HG02759 (cell line): Measurements from ENCODE around the gene REEP6.

Experiments used
- ATAC-seq: cut with Tn5 transposase; IDR thresholded peaks from one replicate; pipeline ENCODE4 v1.9.1; 2021; ENCODE audit warnings: mild to moderate bottlenecking, moderate library complexity; ENCODE audit not compliant: unreplicated experiment

The REEP6 gene

GRCh38 chr19:1491114-1491848 lies at the start of gene REEP6:
Gene REEP6 (plus strand): TSS chr19:1491181. CDS start chr19:1491270, 89 bp downstream.
- ATAC-seq, result no peak

- no peak for ATAC-seq
These were observed 49.1 kb upstream of the REEP6 start for GRCh38 chr19:1441677-1442438.

DNA sequence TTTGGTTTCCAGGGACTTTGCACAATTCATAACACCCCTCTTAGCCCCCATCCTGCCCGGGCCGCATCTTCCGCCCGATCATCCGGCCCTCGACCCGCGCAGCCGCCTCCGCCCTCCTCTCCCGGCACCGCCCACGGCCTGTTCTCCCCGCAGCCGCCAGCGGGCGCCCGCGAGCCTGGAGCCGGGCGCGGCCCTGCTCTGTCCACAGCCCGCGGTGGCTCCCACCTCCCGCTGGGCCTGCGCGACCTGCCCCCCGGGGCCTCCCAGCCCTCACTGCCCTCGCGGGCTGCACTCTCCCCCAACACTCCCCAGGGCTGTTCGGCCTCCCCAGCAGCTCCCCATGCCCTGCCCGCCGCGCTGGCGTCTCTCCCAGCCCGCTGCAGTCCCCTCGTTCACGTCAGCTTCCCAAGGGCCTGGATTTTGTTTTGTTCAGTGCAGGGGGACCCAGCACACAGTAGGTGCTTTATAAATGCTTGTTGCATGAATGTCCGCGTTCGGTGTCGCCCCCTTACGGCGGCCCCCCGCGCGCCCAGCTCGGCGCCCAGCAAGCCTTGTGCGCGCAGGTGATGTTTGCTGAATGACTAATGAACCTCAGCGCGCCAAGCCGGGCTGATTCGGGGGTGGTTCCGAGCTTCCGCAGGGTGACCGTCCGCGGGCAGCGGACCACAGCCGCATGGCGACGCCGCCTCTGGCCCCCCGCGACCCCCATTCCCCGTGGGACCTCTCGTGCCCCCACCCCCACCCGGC lies 45.6 kb upstream of the REEP6 start:
- peak; percentile 79 for ATAC-seq

DNA sequence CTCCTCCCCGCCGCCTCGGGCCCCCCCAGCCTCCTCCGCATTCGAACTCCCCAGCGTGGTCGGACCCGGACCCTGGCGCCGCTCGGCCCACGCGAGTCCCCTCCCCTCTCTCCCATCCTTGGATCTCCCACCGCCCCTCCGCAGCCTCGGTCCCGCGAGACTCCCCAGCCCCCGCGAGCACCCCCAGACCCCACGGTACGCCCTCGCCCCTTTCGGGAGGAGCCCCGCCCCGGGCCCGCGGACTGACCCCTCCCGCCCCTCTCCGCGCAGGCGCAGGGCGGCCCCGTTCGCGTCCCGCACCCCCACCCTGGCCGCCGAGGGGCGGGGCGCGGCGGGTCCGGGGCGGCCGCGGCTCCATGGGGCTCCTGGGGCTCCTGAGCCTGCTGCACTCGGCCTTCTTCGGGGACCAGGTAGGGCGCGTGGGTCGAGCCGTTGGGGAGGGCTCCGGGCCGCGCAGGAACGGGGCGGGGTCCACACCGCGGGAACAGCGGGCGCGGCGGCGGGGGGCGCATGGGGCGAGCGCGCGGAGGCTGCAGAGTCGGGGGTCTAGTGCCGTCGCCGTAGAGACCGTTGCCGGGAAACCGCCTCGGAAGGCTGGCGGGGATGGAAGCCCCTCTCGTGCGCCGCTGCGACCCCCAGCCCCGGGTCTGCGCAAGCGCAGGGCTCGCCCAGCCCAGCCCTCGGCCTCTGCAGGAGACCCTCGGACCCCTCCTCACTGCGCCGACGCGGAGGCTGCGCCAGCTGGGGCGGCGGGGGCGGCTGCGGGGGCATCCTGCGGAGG lies 44.9 kb upstream of the REEP6 start:
- ATAC-seq, result no peak

GRCh38 chr19:1446713-1447481 lies 44.1 kb upstream of the REEP6 start:
- no peak for ATAC-seq

DNA sequence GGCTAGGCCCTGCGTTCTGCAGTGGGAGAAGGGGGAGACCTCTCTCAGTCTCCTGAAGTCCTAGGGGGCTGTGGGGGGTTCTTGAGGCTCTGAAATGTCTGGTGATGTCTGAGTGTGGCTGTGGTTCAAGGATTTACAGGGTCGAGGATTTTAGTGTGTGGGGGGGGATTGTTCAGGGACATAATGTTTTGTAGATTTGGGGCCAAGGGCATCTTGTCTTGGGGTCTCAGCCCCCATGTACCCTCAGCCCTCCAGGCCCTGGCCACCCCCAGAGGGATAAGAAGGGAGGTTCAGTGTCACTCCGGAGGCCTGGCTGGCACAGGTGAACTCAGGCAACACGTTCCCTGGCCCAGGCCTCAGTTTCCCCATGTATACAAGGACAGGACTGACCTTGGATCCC lies 43.5 kb upstream of the REEP6 start:
- no peak for ATAC-seq

DNA sequence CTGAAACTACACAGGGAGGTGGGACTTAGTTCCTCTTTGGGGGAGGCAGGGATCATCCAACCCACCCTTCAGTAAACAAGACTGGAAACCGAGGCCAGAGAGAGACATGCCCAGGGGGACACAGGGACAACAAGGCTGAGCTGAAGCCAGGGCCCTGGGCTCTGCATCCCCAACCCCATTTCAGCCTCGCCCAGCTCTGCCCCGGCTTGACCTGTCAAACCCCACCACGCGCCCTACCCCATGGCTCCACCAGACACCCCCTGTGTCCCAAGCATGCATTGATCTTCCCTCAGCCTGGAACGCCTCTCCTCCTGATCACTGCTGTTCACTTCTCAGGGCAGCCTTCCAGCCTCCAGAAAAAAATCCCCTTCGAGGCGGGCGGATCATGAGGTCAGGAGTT lies 43.0 kb upstream of the REEP6 start:
- ATAC-seq, result no peak

GRCh38 chr19:1449467-1450442 lies 41.2 kb upstream of the REEP6 start, which contains the start of gene APC2:
Gene APC2 (plus strand): TSS chr19:1450121. CDS start chr19:1453002, 2,881 bp downstream.
- ATAC-seq, result no peak

DNA sequence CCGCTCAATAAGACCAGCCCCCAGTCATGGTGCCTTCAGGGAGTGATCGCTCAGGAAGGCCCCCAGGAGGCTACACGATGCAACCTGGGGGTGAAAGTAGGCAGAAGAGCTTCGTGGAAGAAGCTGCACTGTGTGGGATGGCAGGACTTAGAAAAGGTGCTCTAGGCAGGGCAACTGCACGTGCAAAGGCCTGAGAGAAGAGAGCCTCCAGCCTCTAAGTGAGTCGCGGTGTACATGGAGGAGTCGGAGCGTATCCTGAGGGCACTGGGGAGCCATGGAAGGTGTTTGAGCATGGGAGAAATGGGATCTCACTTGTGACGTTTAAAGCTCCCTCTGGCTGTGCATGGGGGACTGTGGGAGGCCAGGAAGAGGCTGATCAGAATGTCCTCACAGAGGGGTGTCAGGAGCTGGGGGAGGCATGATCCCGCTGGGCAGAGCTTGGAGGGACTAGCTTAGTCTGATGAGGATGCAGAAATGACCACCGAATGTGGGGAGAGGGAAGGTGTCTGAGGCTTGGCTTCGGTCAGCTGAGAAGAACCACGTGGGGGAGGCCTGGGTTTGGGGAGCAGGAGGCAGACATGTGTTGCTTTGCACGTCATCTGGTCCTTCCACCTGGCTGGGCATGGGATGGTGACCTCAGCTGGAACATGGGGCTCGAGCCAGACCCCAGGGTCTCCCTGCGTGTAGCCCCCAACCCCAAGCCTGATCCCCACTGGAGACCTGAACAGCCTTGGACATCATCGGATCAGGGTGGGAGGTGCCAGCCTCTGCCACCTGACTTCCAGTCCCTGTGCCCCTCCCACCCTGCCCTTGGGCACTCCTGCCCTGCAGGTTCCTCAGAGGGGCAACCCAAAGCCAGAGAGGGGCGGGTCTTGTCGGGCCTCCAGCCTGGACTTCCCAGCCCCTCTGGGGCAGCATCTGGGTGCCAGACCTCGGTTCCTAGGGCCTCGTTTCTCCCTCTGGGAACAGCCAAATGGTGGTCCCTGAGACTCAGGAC lies 39.9 kb upstream of the REEP6 start:
- ATAC-seq, result no peak

- ATAC-seq, result no peak
These were observed 38.8 kb upstream of the REEP6 start for GRCh38 chr19:1451916-1452801.

DNA sequence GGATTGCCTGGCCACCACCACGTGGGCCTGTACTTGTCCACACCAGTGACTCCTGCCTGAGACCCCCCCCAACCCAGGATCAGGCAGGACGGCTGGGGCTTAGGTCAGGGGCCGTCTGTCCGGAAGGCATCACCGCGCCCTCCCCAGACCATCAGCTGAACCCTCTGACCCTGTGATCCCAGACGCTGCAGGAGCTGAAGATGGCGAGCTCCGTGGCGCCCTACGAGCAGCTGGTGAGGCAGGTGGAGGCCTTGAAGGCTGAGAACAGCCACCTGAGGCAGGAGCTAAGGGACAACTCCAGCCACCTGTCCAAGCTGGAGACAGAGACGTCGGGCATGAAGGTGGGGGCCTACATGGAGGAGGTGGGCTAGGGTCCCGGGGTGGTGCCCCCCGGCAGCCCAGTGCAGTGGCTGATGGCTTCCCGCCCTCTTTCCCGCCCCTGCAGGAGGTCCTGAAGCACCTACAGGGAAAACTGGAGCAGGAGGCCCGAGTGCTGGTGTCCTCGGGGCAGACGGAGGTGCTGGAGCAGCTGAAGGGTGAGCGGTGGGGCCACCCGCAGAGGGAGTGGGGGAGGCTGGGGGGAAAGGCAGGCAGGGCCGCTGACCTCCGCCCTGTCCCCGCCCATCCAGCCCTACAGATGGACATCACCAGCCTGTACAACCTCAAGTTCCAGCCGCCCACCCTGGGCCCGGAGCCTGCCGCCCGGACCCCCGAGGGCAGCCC lies 38.0 kb upstream of the REEP6 start:
- ATAC-seq, result no peak

- ATAC-seq, result no peak
These were observed 37.2 kb upstream of the REEP6 start for GRCh38 chr19:1453525-1454364.

DNA sequence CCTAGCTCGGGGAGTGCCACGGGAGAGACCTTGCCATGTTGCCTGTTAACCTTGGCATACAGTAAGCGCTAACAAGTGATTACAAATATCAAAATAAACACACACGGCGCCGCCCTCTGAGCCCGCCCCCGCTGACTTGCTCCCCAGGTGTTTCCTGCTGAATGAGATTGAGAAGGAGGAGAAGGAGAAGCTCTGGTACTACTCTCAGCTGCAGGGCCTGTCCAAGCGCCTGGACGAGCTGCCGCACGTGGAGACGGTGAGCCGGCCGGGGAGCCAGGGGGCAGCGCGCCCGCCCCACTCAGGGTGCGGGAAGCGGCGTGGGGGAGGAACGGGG lies 36.0 kb upstream of the REEP6 start:
- no peak for ATAC-seq

DNA sequence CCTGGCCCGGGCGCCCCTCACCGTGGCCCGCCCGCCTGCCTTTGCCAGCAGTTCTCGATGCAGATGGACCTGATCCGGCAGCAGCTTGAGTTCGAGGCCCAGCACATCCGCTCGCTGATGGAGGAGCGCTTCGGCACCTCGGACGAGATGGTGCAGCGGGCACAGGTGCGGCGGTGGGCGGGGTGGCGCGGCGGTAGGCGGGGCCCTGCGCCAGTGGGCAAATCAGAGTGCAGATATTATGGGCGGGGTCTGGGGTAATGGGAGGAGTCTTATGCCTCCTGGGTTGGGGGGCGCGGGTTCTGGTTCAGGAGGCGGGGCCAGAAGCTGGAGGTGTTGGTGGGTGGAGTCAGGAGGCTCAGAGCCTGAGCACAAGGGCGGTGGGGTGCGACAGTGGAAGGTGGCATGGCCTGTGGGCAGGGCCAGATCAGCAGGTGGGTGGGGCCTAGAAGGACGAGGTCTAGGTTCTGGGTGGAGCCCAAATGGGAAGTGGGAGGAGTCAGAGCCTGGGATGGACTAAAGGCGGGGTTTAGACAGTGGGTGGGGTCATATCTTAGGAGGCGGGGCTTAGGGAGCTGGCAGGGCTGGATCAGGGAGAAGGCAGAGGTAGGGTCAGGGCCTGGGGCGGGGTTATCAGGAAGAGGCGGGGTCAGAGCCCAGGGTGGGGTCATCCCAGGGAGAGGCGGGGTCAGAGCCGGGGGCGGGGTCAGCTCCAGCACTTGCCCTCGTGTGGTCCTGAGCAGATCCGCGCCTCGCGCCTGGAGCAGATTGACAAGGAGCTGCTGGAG lies 35.5 kb upstream of the REEP6 start:
- no peak for ATAC-seq
